NK-92 (cell line): ENCODE data around the gene RNASE8.

Experiments
- DNase-seq: peaks from one replicate; lab custom pipeline; 2025; ENCODE audit not compliant: unreplicated experiment; lab: John Stamatoyannopoulos, UW

Gene RNASE8

DNA sequence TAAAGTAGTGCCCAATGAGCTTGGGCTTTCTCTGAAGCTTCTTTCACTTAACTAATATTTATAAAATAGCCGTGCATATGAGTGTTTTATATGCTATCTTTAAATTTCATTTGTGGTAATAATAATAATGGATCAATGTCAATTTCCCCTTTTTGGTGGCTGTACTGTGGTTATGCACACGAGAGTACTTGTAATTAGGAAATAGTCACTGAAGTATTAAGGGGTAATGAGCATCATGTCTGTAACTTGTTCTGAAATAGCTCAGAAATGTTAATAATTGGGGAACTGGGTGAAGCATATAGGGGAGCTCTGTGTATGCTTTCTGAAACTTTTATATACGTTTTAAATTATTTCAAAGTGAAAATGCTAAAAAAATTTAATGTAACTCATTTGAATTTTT lies 7.0 kb upstream of the RNASE8 start:
- no peak for DNase-seq

GRCh38 chr14:21053184-21054122 lies 4.2 kb upstream of the RNASE8 start:
- no peak for DNase-seq

GRCh38 chr14:21054123-21054767 lies 3.4 kb upstream of the RNASE8 start:
- no peak for DNase-seq

- no peak for DNase-seq
These were observed 2.9 kb upstream of the RNASE8 start for GRCh38 chr14:21054768-21055145.

DNA sequence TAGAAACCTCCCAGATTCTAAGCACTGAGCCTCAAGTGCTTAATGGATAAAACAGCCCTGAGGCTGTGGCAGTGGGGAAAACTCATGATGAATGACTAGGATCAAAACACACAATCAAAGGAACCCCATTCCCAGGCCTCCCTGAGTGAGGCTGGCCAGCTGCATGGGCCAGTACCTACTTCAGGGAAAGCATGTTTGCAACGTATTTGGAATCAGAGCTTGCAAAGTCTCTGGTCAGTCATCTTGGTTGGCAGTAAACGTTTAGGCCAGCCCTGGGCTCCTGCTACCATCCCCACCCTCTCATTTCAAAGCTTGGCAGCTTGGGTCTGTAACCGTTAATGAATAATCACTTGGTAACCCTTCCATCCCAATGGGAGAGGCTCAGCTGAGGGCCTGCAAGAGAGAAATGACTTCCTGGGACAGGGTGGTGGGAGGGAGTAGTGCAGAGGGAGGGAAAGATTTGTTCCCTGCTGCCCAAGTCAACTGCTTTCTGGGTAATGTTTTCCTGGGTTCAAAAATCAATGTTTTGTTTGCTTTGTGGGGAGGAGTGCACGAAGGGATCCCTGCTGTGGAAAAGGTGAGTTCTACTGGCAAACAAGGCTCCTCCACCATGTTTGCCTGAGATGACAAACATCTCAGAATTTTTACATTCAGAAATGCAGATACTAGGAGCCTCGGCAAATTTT lies 2.0 kb upstream of the RNASE8 start:
- DNase-seq = no peak

DNA sequence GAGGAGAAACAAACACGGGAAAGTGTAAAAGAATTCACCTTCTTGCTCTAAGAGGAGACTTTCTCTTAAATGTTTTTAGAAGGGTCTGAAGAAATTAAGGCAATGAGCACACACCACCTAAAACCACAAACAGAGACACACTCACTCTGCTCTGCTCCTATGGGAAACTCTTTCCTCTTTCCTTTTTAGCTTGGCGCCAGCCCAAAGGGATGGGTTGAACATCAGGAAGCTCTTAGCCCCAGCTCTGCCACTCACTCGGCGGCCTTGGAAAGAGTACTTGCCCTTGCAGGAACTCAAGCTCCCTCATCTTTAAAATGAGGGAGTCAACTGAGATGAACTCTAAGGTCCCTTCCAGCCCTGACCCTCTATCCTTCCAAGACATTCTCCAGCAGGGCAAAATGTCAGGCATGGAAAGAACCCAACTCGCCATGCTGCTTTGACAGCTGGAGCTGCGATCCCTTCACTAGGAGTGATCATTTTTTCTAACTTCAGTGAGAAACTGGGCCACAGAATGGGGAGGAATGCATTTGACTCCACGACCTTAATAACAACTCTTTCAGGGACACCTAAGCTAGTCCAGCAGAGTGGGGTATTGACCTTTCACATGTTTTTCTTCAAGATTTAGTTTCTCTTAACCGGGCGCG lies 980 bp upstream of the RNASE8 start:
- no peak for DNase-seq

GRCh38 chr14:21058903-21059302 lies 1.3 kb downstream of the RNASE8 start:
- DNase-seq = no peak

GRCh38 chr14:21059842-21060613 lies 2.4 kb downstream of the RNASE8 start:
- no peak for DNase-seq

GRCh38 chr14:21060614-21061346 lies 3.2 kb downstream of the RNASE8 start:
- no peak for DNase-seq

GRCh38 chr14:21061347-21061668 lies 3.7 kb downstream of the RNASE8 start:
- no peak for DNase-seq

DNA sequence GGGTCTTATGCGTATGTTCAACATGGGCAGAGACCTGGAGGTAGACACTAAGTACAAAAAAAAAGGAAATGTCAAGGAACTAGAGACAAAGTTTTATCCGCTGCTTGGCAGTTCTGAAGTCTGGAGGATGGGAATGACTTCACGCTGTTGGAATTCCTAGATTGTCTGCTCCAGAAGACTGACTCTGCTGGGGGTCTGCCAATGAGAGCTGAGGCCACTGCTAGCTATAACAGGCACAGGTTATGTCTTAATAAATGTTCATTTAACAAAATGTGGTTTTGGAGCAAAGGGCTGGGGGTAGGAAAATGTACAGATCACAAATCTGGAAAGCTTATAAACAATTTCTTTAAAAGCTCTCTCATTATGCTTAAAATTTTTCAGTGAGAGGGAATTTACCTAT lies 5.9 kb downstream of the RNASE8 start:
- DNase-seq = no peak

DNA sequence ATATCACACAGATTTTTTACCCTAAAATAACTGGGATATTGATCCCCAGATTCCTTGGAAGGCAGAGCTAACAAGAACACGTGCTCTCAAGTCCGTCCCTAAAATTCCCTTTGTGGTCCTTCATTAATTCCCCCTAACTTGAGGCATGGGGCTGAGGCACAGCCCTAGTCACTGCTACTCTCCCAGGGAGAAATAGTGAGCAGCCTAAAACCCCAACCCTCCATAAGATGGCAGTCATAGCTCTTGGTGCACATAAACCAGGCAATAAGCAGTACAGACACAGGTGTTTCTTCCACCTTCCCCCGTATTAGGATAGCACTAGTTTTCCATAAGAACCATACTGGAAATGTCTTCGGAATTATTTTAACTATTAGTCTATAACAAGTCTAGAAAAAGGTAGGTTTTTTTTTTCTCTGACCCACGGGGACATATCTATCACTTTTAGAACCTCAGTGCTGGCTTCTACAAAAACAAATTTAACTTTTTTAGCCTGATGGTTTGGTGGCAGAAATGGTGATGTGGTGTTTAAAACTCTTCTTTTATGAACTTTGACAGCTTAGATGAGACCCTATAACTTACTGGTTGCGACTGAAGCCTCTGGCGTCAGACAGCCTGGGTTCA lies 9.4 kb downstream of the RNASE8 start:
- DNase-seq = no peak

- no peak for DNase-seq
These were observed 11.1 kb downstream of the RNASE8 start for GRCh38 chr14:21068521-21069387.

- DNase-seq = no peak
These were observed 11.9 kb downstream of the RNASE8 start for GRCh38 chr14:21069388-21070082.

DNA sequence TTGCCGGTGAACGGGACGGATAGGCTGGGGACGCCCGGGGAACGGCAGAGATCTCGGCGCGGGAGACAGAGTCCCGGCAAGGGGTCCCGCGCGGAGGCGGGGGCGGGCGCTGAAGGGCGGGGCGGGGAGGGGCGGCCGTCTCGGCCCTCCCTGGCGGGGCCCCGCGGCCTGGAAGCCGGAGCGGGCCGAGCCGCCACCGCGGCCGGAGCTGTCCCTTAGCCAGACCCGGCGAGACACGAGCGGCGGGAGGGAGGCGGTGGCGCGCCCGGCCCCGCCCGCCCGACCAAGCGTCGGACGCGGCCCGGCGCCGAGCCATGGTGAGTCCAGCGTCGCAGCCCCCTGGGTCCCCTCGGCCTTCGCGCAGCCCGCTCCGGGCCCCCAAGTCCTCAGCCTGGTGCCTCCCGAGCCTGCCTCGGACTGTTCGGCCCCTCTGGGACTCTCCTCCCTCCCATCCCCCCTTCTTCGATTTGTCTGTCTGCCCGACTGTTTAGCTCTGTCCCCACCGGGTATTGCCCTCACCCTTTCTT lies 12.5 kb downstream of the RNASE8 start, which contains the start of gene ARHGEF40:
ARHGEF40 (plus strand) TSS at position 222 of the 527 bp plus-strand sequence; CDS start at position 315, 93 bp downstream.
- no peak for DNase-seq

DNA sequence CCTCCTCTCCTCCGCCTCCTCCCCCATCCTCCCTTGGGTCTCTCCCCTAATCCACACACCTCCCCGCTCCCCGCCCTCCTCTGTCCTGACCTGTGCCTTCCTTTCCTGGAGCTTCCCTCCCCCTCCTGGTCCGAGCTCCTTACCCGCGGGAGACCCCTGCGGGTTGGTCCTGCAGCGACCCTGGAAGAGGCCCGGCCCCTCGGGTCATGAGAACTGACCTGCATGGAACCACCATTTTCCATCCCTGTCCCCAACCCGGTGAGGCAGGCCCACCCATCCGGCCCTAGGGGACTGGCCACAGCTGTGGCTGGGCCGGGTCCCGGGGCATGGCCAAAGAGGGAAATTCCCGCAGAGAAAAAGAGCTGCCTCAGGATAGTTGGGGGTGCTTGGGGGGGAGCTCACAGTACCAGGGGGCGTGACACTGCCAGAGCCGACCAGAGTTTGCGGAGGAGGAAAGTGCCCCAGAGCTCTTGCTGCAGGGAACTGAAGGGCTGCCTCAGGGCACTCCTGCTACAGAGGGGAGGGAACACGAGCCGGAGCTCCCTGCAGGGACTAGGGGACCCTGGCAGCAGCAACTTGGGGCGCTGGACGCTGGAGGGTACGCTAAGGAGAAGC lies 13.1 kb downstream of the RNASE8 start:
- no peak for DNase-seq
